Tibial nerve (tissue), 4 donors: ENCODE data around the gene EMP2. TPM values are rescaled to one million over a fixed set of nuclear protein-coding genes. Genes with fewer than 3 reads are reported as not detected.

Experiments
- DNase-seq, 2 donors: peaks; one replicate each; pipeline ENCODE4 v3.0.0-alpha.2; 2019; ENCODE audit warnings: low spot score in 2 of 2
- H3K27ac ChIP-seq, 4 donors: fragments of 200-600 bp; sonication (generic) in 3 of 4; one replicate each; pipeline ENCODE4 v1.5.1; 2017 to 2019; ENCODE audit warnings: mild to moderate bottlenecking in 1 of 4
- H3K27me3 ChIP-seq, 2 donors: fragments of 200-600 bp; sonication (generic) in 1 of 2; one replicate each; pipeline versions ENCODE4 v1.5.1 to v1.6.0; 2017 to 2019
- H3K36me3 ChIP-seq, 3 donors: fragments of 200-600 bp; sonication (generic); one replicate each; pipeline ENCODE4 v1.5.1; 2018 to 2019
- H3K4me1 ChIP-seq, 4 donors: fragments of 200-600 bp; sonication (generic) in 3 of 4; one replicate each; pipeline ENCODE4 v1.5.1; 2017 to 2019
- H3K4me3 ChIP-seq, 4 donors: fragments of 200-600 bp; sonication (generic) in 3 of 4; one replicate each; pipeline ENCODE4 v1.5.1; 2017 to 2019; ENCODE audit warnings: mild to moderate bottlenecking in 1 of 4, moderate library complexity in 1 of 4
- H3K9me3 ChIP-seq, 4 donors: fragments of 200-600 bp; sonication (generic) in 3 of 4; one replicate each; pipeline ENCODE4 v1.5.1; 2017 to 2019
- EP300 ChIP-seq, 2 donors: sonication (generic); formaldehyde crosslinking; IDR thresholded peaks; one replicate each; pipeline ENCODE4 v1.6.1; 2017; ENCODE audit warnings: antibody characterized with exemption in 2 of 2, mild to moderate bottlenecking in 1 of 2
- POLR2A ChIP-seq, 2 donors: fragments of 450-650 bp; IDR thresholded peaks; one replicate each; pipeline ENCODE4 v1.6.1; 2017; ENCODE audit warnings: antibody characterized with exemption in 2 of 2, mild to moderate bottlenecking in 2 of 2, moderate library complexity in 2 of 2
- WGBS, 2 donors: methylation state at CpG; one replicate each; pipeline ENCODE4 v1.1.5; 2018; 5-methylcytosine and 5-hydroxymethylcytosine counted together
- total RNA-seq, 4 donors: library from RNA; depleted of rRNA; stranded (reverse); fragments of >200 nt; gene quantifications; one replicate each; pipeline ENCODE4 v1.1.0, GENCODE V29; 2016
- TF ChIP-seq, protein P1 (sequence below), 5 experiments: fragments of 200-600 bp in 3 of 5; fragments of 450-650 bp in 2 of 5; sonication (generic) in 3 of 5; IDR thresholded peaks; one replicate each; pipeline ENCODE4 v1.5.1; 2016 to 2019; ENCODE audit warnings: antibody characterized with exemption in 5 of 5, mild to moderate bottlenecking in 3 of 5, moderate library complexity in 2 of 5

Gene EMP2
- total RNA-seq, 4 donors from 2014 or later, result 60.5 to 72.1 (median 65.5) TPM

DNA sequence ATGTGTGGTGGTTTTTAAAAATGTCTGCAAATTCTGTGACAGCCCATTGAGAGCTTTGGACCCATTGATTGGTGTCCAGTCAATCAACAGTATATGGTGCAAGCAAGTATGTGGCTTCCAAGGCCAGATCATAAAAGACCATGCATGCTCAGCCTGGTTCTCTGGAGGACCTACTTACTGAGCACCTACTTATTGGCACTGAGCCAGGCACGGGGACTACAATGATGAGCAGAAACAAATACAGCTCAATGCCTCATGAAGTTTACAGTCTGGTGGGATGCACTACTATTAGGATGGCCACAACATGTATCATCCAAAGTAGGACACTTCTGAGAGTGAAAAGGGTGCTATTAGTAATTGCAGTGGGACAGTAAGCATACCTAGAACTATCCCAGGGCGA is 7.2 kb upstream of the EMP2 start:
- Histone ChIP-seq H3K4me3 (no peak overlapping the region), H3K9me3 (no peaks in the 10 kb centered on the region), H3K36me3 (no peaks in the 10 kb centered on the region), H3K27ac (no peak overlapping the region), H3K4me1 (no peaks in the 10 kb centered on the region), H3K27me3 (no peaks in the 10 kb centered on the region)
- no peak for DNase-seq
- 46 to 72% methylated on average over 2 of the region's 2 CpGs for WGBS, 2 donors
- TF ChIP-seq EP300 (IDR thresholded peaks at IDR 0.05), result no peak
- TF ChIP-seq POLR2A (IDR thresholded peaks at IDR 0.05), result no peak
- TF ChIP-seq, protein P1, sequence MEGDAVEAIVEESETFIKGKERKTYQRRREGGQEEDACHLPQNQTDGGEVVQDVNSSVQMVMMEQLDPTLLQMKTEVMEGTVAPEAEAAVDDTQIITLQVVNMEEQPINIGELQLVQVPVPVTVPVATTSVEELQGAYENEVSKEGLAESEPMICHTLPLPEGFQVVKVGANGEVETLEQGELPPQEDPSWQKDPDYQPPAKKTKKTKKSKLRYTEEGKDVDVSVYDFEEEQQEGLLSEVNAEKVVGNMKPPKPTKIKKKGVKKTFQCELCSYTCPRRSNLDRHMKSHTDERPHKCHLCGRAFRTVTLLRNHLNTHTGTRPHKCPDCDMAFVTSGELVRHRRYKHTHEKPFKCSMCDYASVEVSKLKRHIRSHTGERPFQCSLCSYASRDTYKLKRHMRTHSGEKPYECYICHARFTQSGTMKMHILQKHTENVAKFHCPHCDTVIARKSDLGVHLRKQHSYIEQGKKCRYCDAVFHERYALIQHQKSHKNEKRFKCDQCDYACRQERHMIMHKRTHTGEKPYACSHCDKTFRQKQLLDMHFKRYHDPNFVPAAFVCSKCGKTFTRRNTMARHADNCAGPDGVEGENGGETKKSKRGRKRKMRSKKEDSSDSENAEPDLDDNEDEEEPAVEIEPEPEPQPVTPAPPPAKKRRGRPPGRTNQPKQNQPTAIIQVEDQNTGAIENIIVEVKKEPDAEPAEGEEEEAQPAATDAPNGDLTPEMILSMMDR (IDR thresholded peaks at IDR 0.05), result no peak

- H3K4me3 ChIP-seq, result no peak overlapping the region
These were observed 4.6 kb upstream of the EMP2 start for GRCh38 chr16:10584981-10585438.

GRCh38 chr16:10583269-10583668 is 2.9 kb upstream of the EMP2 start:
- Histone ChIP-seq H3K36me3 (no peaks in the 10 kb centered on the region), H3K27me3 (no peaks in the 10 kb centered on the region), H3K4me1 (peaks cover 0 to 26% (median 9%) of the 10 kb centered on the region in 4 donors), H3K4me3 (no peak overlapping the region), H3K9me3 (no peaks in the 10 kb centered on the region), H3K27ac (no peak overlapping the region)
- no peak for DNase-seq
- no peak for TF ChIP-seq EP300 (IDR thresholded peaks at IDR 0.05)
- no peak for TF ChIP-seq POLR2A (IDR thresholded peaks at IDR 0.05)
- TF ChIP-seq, protein P1 (IDR thresholded peaks at IDR 0.05), result no peak
- WGBS, 2 donors, result 93 to 96% methylated on average over 4 of the region's 4 CpGs

More at GRCh38 chr16:10584981-10585438, 4.6 kb upstream of the EMP2 start:
- no peak for DNase-seq
- no peaks in the 10 kb centered on the region for H3K36me3 ChIP-seq
- TF ChIP-seq, protein P1 (IDR thresholded peaks at IDR 0.05), result no peak
- TF ChIP-seq POLR2A (IDR thresholded peaks at IDR 0.05), result no peak
- TF ChIP-seq EP300 (IDR thresholded peaks at IDR 0.05), result no peak
- H3K4me1 ChIP-seq, result peaks cover 0 to 11% (median 0%) of the 10 kb centered on the region in 4 donors
- no peaks in the 10 kb centered on the region for H3K27me3 ChIP-seq
- 46 to 47% methylated on average over 5 of the region's 5 CpGs for WGBS, 2 donors
- H3K27ac ChIP-seq, result no peak overlapping the region
- H3K9me3 ChIP-seq, result no peaks in the 10 kb centered on the region

GRCh38 chr16:10581507-10581906 is 1.1 kb upstream of the EMP2 start:
- Histone ChIP-seq H3K4me3 (no peak overlapping the region), H3K27ac (peak overlapping the region; percentile 84 to 95 (median 94)), H3K4me1 (peaks cover 0 to 43% (median 25%) of the 10 kb centered on the region in 4 donors), H3K9me3 (no peaks in the 10 kb centered on the region), H3K27me3 (no peaks in the 10 kb centered on the region), H3K36me3 (no peaks in the 10 kb centered on the region)
- WGBS, 2 donors, result 22 to 27% methylated on average over 2 of the region's 2 CpGs
- TF ChIP-seq POLR2A (IDR thresholded peaks at IDR 0.05) (no peak), EP300 (IDR thresholded peaks at IDR 0.05) (no peak)
- TF ChIP-seq, protein P1 (IDR thresholded peaks at IDR 0.05), result no peak
- no peak for DNase-seq

DNA sequence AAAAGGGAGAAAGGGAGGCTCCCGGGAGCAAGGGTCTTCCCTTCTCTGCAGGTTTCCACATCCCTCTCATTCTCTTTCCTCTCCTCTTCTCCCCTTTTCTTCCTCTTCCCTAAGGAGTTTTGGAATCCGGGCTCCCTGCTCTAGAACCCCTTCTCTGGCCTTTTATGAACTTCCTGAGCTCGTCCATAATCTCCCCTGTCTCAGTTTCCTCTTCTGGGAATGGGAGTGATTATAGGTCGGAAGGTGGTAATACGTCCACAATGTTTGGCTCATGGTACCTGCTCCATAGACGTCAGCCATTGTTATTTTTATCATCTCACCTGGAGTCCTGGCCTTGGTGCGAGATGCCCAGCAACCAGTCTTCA is 467 bp upstream of the EMP2 start:
- Histone ChIP-seq H3K36me3 (no peaks in the 10 kb centered on the region), H3K27ac (peak overlapping the region; percentile 84 to 95 (median 94)), H3K4me3 (peak overlapping the region; percentile 48 to 77 (median 72)), H3K9me3 (no peaks in the 10 kb centered on the region), H3K4me1 (peaks cover 0 to 50% (median 31%) of the 10 kb centered on the region in 4 donors), H3K27me3 (no peaks in the 10 kb centered on the region)
- WGBS, 2 donors, result 21 to 22% methylated on average over 7 of the region's 7 CpGs
- DNase-seq, result no peak
- TF ChIP-seq EP300 (IDR thresholded peaks at IDR 0.05) (no peak), POLR2A (IDR thresholded peaks at IDR 0.05) (no peak)
- TF ChIP-seq, protein P1 (IDR thresholded peaks at IDR 0.05), result no peak
